ACC112 (cell line): ENCODE measurements around the gene GAS2L1.
A peak's percentile ranks its signal among the peaks of the same experiment; 100 is the strongest.

ENCODE experiments used
- H2AFZ ChIP-seq: fragments of 200-600 bp; sonication (generic); one replicate; pipeline ENCODE4 v1.6.0; 2017; ENCODE audit warnings: antibody characterized with exemption, low read length; ENCODE audit not compliant: unreplicated experiment
- H3K27ac ChIP-seq: fragments of 200-600 bp; sonication (generic); 2 replicates; pipeline ENCODE4 v1.5.1; 2014; ENCODE audit warnings: low read depth, mild to moderate bottlenecking, antibody characterized with exemption, low read length, moderate library complexity
- H3K27me3 ChIP-seq: fragments of 200-600 bp; sonication (generic); 2 replicates; pipeline ENCODE4 v1.6.1; 2014; ENCODE audit warnings: mild to moderate bottlenecking, antibody characterized with exemption, low read length, moderate library complexity, mixed read lengths; ENCODE audit not compliant: insufficient read depth
- H3K36me3 ChIP-seq: fragments of 200-600 bp; sonication (generic); 2 replicates; pipeline ENCODE4 v1.6.1; 2016; ENCODE audit warnings: mild to moderate bottlenecking, antibody characterized with exemption, low read length, moderate library complexity, mixed read lengths; ENCODE audit not compliant: insufficient read depth
- H3K4me1 ChIP-seq: fragments of 200-600 bp; sonication (generic); one replicate; pipeline ENCODE4 v1.6.1; 2016; ENCODE audit warnings: low read length, mixed read lengths; ENCODE audit not compliant: insufficient read depth, unreplicated experiment, control insufficient read depth
- H3K4me3 ChIP-seq: fragments of 200-600 bp; sonication (generic); 2 replicates; pipeline ENCODE4 v1.5.1; 2014; ENCODE audit warnings: mild to moderate bottlenecking, low read depth, low read length
- H3K79me2 ChIP-seq: fragments of 200-600 bp; sonication (generic); one replicate; pipeline ENCODE4 v1.6.0; 2016; ENCODE audit warnings: low read length; ENCODE audit not compliant: control insufficient read depth, unreplicated experiment, insufficient read depth

The GAS2L1 gene

GRCh38 chr22:29266564-29267461 lies 39.6 kb upstream of the GAS2L1 start:
- H2AFZ ChIP-seq, result peak overlapping the region; percentile 18
- H3K4me1 ChIP-seq, result peaks cover 23% of the 10 kb centered on the region
- H3K27me3 ChIP-seq, result no peaks in the 10 kb centered on the region
- H3K79me2 ChIP-seq, result peaks cover 52% of the 10 kb centered on the region
- peak overlapping the region; percentile 88 for H3K4me3 ChIP-seq
- H3K27ac ChIP-seq, result peak overlapping the region; percentile 95
- peaks cover 5% of the 10 kb centered on the region; the same call in 1 of the 2 replicates for H3K36me3 ChIP-seq

DNA sequence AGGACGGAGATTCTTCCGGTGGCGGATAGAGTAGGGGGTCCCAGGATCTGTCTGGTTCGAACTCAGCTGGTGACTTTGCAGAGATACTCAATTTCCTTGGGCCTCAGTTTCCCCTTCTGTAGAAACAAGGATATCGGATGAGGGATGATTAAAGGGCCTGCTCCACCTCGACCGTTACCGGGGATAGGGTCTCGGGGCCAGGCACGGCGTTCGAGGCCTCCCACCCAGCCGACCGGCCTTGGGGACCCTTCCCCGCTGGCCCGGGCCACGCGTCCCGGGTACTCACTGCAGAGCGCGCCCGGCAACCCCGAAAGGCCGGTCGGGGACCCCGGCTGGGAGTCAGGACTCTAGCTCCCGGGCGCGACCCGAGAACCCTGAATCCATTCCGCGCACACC lies 39.0 kb upstream of the GAS2L1 start:
- H3K4me1 ChIP-seq, result peaks cover 29% of the 10 kb centered on the region
- H3K4me3 ChIP-seq, result peak overlapping the region; percentile 88
- no peak overlapping the region for H2AFZ ChIP-seq
- H3K79me2 ChIP-seq, result peaks cover 58% of the 10 kb centered on the region
- peaks cover 7% of the 10 kb centered on the region for H3K36me3 ChIP-seq
- no peaks in the 10 kb centered on the region for H3K27me3 ChIP-seq
- peak overlapping the region; percentile 95 for H3K27ac ChIP-seq

GRCh38 chr22:29267858-29268510 lies 38.5 kb upstream of the GAS2L1 start, which contains the start of the genes EWSR1 and RHBDD3:
Gene EWSR1 (plus strand): TSS chr22:29268268. CDS start chr22:29268337, 69 bp downstream.
Gene RHBDD3 (minus strand): TSS chr22:29267981. CDS start chr22:29265626, 2,355 bp downstream.
- Histone ChIP-seq H3K79me2 (peaks cover 63% of the 10 kb centered on the region), H2AFZ (peak within 1 kb of the TSS; percentile 80), H3K4me1 (peaks cover 29% of the 10 kb centered on the region), H3K27me3 (no peaks in the 10 kb centered on the region), H3K4me3 (peak within 1 kb of the TSS; percentile 88), H3K27ac (peak within 1 kb of the TSS; percentile 95), H3K36me3 (peaks cover 13% of the 10 kb centered on the region)

- no peaks in the 10 kb centered on the region for H3K27me3 ChIP-seq
- no peak overlapping the region for H2AFZ ChIP-seq
- H3K4me1 ChIP-seq, result peaks cover 31% of the 10 kb centered on the region
- peaks cover 17% of the 10 kb centered on the region for H3K36me3 ChIP-seq
- peak overlapping the region; percentile 88 for H3K4me3 ChIP-seq
- H3K79me2 ChIP-seq, result peaks cover 70% of the 10 kb centered on the region
- peak overlapping the region; percentile 95 for H3K27ac ChIP-seq
Measured at GRCh38 chr22:29268511-29269229, 37.8 kb upstream of the GAS2L1 start.

- H3K36me3 ChIP-seq, result peaks cover 22% of the 10 kb centered on the region
- peaks cover 76% of the 10 kb centered on the region for H3K79me2 ChIP-seq
- no peak overlapping the region for H2AFZ ChIP-seq
- H3K4me1 ChIP-seq, result peaks cover 36% of the 10 kb centered on the region
- H3K27me3 ChIP-seq, result no peaks in the 10 kb centered on the region
- peak overlapping the region; percentile 88 for H3K4me3 ChIP-seq
- H3K27ac ChIP-seq, result peak overlapping the region; percentile 95
Measured at GRCh38 chr22:29269230-29269604, 37.2 kb upstream of the GAS2L1 start.

DNA sequence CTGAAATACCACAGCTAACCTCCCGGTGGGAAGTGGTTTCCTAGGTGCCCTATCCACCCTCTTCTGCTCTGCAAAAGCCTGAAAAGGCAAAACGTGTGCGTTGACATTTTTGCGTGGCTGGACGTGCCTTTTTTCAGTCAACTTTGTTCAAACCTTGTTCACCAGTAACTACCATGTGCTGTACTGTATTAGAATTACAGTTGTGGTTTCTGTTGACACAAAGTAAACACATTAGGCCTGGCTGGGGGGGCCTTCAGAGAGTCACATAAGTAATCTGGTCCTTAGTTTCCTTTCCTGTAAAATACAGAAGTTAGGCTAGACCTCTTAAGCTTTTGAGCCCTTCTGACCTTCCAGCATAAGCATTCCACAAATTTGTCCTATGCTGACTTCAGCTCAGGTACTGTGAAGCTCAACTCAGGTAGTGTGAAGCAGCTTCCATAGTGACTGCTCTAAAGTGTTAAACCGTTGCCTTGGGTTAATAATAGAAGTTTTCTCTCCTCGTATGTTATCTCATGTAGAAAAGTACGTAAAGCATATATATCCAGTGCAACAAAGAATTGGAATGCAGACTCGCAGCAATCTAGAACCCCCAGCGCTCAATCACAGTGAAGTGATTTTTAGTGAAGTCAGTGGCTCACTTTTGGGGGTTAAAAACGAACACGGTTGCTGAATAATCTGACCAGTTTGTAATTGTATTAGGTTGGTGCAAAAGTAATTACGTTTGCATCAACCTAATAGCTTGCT lies 36.5 kb upstream of the GAS2L1 start:
- no peak overlapping the region for H2AFZ ChIP-seq
- H3K27me3 ChIP-seq, result no peaks in the 10 kb centered on the region
- H3K27ac ChIP-seq, result peak overlapping the region; percentile 95; the same call in 1 of the 2 replicates
- H3K4me3 ChIP-seq, result peak overlapping the region; percentile 88
- peaks cover 81% of the 10 kb centered on the region for H3K79me2 ChIP-seq
- H3K4me1 ChIP-seq, result peaks cover 38% of the 10 kb centered on the region
- H3K36me3 ChIP-seq, result peaks cover 22% of the 10 kb centered on the region

DNA sequence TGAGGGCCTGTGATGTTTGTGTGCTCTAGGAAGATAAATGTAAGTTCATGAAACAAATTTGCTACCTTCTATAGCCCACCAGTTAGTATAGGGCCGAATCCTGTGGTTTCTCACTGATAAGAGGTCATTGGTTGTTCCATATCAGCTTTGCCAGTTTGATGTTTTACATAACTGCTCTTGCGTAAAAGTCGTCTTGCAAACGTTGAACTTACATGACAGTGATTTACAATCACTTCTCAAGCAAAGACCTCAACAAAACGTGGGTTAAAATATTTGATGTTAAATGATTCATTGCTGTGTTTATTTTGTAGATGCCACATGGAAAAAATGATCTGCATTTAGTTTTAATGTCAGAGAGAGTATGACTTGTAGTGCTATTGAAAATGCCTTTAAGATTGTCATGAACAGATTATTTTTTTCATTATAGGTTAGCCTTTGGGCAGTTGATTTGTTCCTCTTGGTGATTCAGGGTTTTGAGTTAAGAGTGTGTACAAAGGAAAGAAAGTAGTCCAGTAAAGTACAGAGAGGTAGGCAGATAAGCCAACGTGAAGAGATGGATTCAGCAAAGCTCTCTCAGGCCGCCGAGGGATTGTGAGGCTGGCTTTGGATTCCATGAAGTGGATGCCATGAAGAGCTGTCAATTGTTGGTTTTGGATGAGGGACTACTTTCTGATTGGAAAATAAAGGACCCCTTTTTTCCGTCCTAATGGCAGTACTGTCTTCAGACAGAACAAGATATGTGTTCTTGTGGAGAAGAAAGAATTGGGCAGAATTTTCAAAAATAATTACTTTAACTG lies 35.8 kb upstream of the GAS2L1 start:
- Histone ChIP-seq H3K27ac (peak overlapping the region; percentile 95), H3K4me3 (peak overlapping the region; percentile 88), H3K27me3 (no peaks in the 10 kb centered on the region), H2AFZ (no peak overlapping the region), H3K4me1 (peaks cover 38% of the 10 kb centered on the region), H3K79me2 (peaks cover 88% of the 10 kb centered on the region), H3K36me3 (peaks cover 25% of the 10 kb centered on the region)

DNA sequence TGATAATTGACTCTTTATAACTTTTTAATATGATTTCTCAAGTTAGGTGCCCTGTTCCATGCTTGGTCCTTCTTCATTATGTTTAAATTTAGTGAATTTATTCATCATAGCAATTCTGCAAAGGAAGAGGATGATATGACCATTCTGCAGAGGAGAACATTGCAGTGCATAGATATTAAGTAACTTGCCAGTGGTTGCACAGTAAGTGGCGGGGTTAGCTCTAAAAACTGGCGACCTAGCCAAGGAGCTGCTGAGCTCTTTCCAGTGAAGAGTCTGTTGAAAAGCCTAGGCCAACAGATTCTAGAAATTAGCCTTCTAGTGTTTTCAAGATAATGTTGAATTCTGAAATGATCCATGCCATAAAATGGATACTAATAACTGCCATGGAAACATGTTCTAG lies 33.8 kb upstream of the GAS2L1 start:
- Histone ChIP-seq H3K27me3 (no peaks in the 10 kb centered on the region), H3K4me1 (peaks cover 25% of the 10 kb centered on the region), H3K79me2 (peaks cover 92% of the 10 kb centered on the region), H3K36me3 (peaks cover 34% of the 10 kb centered on the region), H3K27ac (no peak overlapping the region), H3K4me3 (no peak overlapping the region), H2AFZ (no peak overlapping the region)

- Histone ChIP-seq H3K36me3 (peaks cover 37% of the 10 kb centered on the region), H3K4me1 (peaks cover 25% of the 10 kb centered on the region), H3K79me2 (peaks cover 88% of the 10 kb centered on the region), H3K27ac (no peak overlapping the region), H2AFZ (no peak overlapping the region), H3K4me3 (no peak overlapping the region), H3K27me3 (no peaks in the 10 kb centered on the region)
Measured at GRCh38 chr22:29275167-29275566, 31.3 kb upstream of the GAS2L1 start.
